T47D (cell line): ENCODE results near the gene CDCA4.

Source experiments
- DNase-seq, 2 experiments: peaks; one replicate each; pipeline versions ENCODE4 v3.0.0 to v3.0.0-alpha.2; 2011 to 2012; ENCODE audit warnings: low read depth in 1 of 2, low spot score in 1 of 2
- JUND ChIP-seq: IDR thresholded peaks from 2 replicates; pipeline ENCODE4 v1.6.1; 2012; ENCODE audit warnings: low read depth
- in situ Hi-C: cut with HindIII; loops from 2 replicates; pipeline ENCODE4 v1.10.0; 2016; ENCODE audit warnings: low sequenced_read_pairs, low pct_unique_long_range_greater_than_20kb

The CDCA4 gene

DNA sequence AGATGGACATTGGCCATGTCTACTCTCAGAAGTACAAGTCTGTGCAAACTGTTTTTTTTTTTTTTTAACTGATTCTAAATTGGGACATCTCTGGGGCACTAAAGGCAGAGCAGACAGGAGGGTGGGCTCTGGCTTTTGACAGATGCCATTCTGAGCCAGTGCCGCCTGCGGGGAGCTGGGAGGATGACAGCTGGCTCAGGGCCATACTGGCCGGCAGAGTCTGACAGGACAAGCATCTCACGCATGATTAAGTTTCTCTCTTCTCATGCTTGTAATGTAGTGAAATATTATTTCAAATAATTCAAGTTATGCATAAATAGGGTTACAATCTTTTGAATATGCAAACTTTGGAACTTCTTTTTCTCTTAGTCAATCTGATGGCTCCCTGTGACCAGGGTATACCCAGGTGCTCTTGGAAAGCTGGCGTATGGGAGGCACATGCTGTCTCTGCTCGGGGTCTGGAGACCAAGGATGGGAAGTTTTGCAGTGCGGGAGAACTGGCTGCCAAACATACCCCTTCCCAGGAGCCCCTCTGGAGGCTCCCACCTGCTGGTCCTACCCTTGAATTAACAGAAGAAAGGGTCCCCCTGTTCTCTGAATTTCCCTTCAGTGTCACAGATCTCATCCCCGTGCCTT, 7.6 kb downstream of the CDCA4 start:
- in situ Hi-C loops = no loop called here

GRCh38 chr14:105012171-105012985, 8.5 kb downstream of the CDCA4 start:
- in situ Hi-C loops = no loop called here
- TF ChIP-seq JUND = no peak
- peak; percentile 71 to 76 for DNase-seq

More for the DNA sequence above, 7.6 kb downstream of the CDCA4 start:
- no peak for TF ChIP-seq JUND
- peak in 1 of 2 experiments; percentile 68 for DNase-seq

GRCh38 chr14:105011312-105011990, 9.4 kb downstream of the CDCA4 start:
- no peak for TF ChIP-seq JUND
- in situ Hi-C loops = no loop called here
- DNase-seq = no peak

GRCh38 chr14:105010891-105011291, 10.0 kb downstream of the CDCA4 start:
- TF ChIP-seq JUND = no peak

GRCh38 chr14:105010106-105010505, 10.8 kb downstream of the CDCA4 start:
- TF ChIP-seq JUND = no peak
- in situ Hi-C loops = no loop called here

More at GRCh38 chr14:105010891-105011291, 10.0 kb downstream of the CDCA4 start:
- no peak for DNase-seq
- in situ Hi-C loops = no loop called here

GRCh38 chr14:105007593-105008264, 13.2 kb downstream of the CDCA4 start:
- no peak for DNase-seq
- TF ChIP-seq JUND = no peak
- in situ Hi-C loops = no loop called here

More at GRCh38 chr14:105010106-105010505, 10.8 kb downstream of the CDCA4 start:
- no peak for DNase-seq

GRCh38 chr14:105006831-105007592, 13.9 kb downstream of the CDCA4 start:
- TF ChIP-seq JUND = no peak
- no peak for DNase-seq
- in situ Hi-C loops = no loop called here

DNA sequence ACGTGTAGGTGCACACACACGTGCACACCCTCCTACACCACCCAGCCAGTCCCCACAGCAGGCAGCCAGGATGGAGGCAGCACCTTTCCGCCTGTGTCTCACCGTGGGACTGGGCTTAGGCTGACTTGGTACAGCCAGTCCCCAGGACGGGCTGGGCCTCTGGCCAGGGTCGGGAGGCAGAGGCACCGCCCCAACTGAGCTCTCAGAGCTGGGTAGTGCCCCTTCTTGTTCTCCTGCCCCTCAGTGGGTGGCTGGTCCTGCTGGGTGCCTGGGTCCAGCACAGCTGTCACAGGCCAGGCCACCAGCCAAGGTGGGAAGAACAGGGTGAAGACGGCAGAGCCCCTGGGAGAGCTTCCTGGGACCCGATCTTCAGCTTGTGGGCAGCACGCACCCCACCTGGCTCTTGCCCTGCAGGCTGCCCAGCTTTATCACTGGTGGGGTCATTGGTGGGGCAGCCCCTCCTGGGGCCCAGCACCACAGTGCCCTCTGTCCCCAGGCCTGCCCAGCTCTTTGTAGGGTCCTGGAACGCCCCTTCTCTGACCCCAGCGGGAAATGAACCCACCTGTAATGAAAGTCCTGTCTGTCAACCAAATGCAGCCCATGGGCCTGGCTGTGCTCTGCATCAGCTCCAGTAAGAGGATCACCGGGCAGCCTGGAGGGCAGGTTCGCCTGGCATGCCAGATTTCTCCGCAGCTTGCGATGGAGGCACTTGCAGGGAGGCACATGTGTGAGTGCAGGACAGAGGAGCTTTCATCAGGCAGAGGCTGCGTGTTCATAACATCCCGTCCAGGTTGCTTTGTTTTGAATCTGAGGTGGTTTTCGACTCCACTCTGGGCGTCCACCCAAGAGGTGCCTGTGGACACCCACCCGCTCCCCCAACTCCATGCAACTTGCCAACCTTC, 14.7 kb downstream of the CDCA4 start:
- no peak for DNase-seq
- TF ChIP-seq JUND = no peak
- in situ Hi-C loops = no loop called here

DNA sequence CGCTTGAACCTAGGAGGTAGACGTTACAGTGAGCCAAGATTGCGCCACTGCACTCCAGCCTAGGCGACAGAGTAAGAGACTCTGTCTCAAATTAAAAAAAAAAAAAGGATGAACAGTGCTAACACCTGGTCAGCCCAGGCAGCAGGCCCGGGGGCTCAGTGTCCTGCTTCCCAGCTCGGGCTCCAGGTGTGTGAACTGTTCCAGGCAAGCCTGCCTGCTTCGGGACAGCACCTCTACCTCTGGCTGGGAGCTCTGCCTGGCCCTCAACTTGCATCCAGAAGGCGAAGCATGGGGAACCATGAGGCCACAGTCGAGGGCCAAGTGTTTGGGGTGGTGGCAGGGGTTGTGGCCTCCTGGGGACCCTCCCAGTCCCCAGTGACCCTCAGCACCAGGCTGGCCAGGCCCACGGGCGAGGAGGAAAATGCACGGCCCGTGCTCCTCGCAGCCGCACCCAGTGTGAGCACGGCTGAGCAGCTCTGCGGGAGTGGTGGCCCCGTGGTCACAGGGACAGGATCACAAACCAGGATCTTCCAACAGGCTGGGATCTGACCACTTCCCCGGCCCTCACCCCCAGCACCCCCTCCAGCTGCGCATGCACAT, 15.5 kb downstream of the CDCA4 start:
- in situ Hi-C loops = no loop called here
- DNase-seq = no peak
- no peak for TF ChIP-seq JUND

GRCh38 chr14:104999361-104999760, 21.5 kb downstream of the CDCA4 start:
- no peak for TF ChIP-seq JUND
- in situ Hi-C loops = no loop called here
- DNase-seq = no peak

- no peak for TF ChIP-seq JUND
- in situ Hi-C loops = no loop called here
- DNase-seq = no peak
These were observed 22.1 kb downstream of the CDCA4 start for GRCh38 chr14:104998801-104999200.
